SU-DHL-6 (cell line): ENCODE data around the gene PPME1.
"Not testable (repeated sequence)": the region's sequence is repeated elsewhere in the genome, so short reads cannot be mapped to it uniquely, and the experiment has no call there.

Source experiments
- H2AFZ ChIP-seq: fragments of 200-600 bp; sonication (generic); 2 replicates; pipeline ENCODE4 v1.6.1; 2014; ENCODE audit warnings: low read depth, mild to moderate bottlenecking, moderate library complexity, mixed read lengths, antibody characterized with exemption, low read length; ENCODE audit not compliant: severe bottlenecking
- H3F3A ChIP-seq: fragments of 200-600 bp; shearing (Covaris generic); 2 replicates; pipeline ENCODE4 v1.6.0; 2016; ENCODE audit warnings: antibody characterized with exemption, mild to moderate bottlenecking; ENCODE audit not compliant: insufficient read depth
- H3K27ac ChIP-seq: fragments of 200-600 bp; sonication (generic); 2 replicates; pipeline ENCODE4 v1.5.1; 2016; ENCODE audit warnings: low read depth, mild to moderate bottlenecking, low read length, moderate library complexity, mixed read lengths
- H3K27me3 ChIP-seq: fragments of 200-600 bp; sonication (generic), shearing (Covaris generic); 2 replicates; pipeline ENCODE4 v1.6.0; 2014; ENCODE audit warnings: mild to moderate bottlenecking, low read length
- H3K36me3 ChIP-seq: fragments of 200-600 bp; sonication (generic); 2 replicates; pipeline ENCODE4 v1.6.1; 2014; ENCODE audit warnings: mild to moderate bottlenecking, low read length, mixed read lengths
- H3K4me2 ChIP-seq: fragments of 300-600, 200-600 bp; shearing (Covaris generic), sonication (generic); 2 replicates; pipeline ENCODE4 v1.6.0; 2014; ENCODE audit warnings: low read length, low read depth, mild to moderate bottlenecking; ENCODE audit not compliant: poor library complexity, severe bottlenecking
- H3K4me3 ChIP-seq: fragments of 200-600 bp; sonication (generic); 2 replicates; pipeline ENCODE4 v1.5.1; 2014; ENCODE audit warnings: antibody characterized with exemption, low read length, mild to moderate bottlenecking, mixed read lengths; ENCODE audit not compliant: insufficient read depth, poor library complexity, severe bottlenecking
- H3K79me2 ChIP-seq: fragments of 200-600 bp; sonication (generic); 2 replicates; pipeline ENCODE4 v1.6.1; 2014; ENCODE audit warnings: mild to moderate bottlenecking, low read length, moderate library complexity; ENCODE audit not compliant: insufficient read depth
- H3K9ac ChIP-seq: fragments of 200-600 bp; sonication (generic); 2 replicates; pipeline ENCODE4 v1.7.0; 2014; ENCODE audit warnings: mild to moderate bottlenecking, low read length
- H3K9me2 ChIP-seq: fragments of 200-600 bp; sonication (generic); replicated peaks from 2 replicates; pipeline ENCODE4 v1.6.1; 2014; ENCODE audit warnings: low read length; ENCODE audit not compliant: insufficient read depth
- H3K9me3 ChIP-seq: fragments of 200-600 bp; sonication (generic); 2 replicates; pipeline ENCODE4 v1.6.1; 2014; ENCODE audit warnings: low read length, mixed read lengths; ENCODE audit not compliant: insufficient read depth
- H4K20me1 ChIP-seq: fragments of 200-600 bp; sonication (generic); 2 replicates; pipeline ENCODE4 v1.6.1; 2014; ENCODE audit warnings: low read depth, mild to moderate bottlenecking, antibody characterized with exemption, low read length, moderate library complexity, mixed read lengths
- CTCF ChIP-seq: fragments of 200-600 bp; sonication (generic); IDR thresholded peaks from one replicate; pipeline ENCODE4 v1.5.1; 2017; ENCODE audit warnings: antibody characterized with exemption, mild to moderate bottlenecking, low read length, moderate library complexity; ENCODE audit not compliant: insufficient read depth, poor library complexity, severe bottlenecking
- EZH2phosphoT487 ChIP-seq: fragments of 200-600 bp; sonication (generic), shearing (Covaris generic); conservative IDR thresholded peaks from 2 replicates; pipeline ENCODE4 v1.6.1; 2018; ENCODE audit warnings: mild to moderate bottlenecking, antibody characterized with exemption, low read length, moderate library complexity, mixed read lengths

The PPME1 gene

GRCh38 chr11:74139151-74139918, 31.8 kb upstream of the PPME1 start:
- no peaks in the 10 kb centered on the region for H3K9me2 ChIP-seq
- H3K36me3 ChIP-seq: peaks cover 9% of the 10 kb centered on the region
- no peak overlapping the region for H3K4me2 ChIP-seq
- H4K20me1 ChIP-seq: no peaks in the 10 kb centered on the region
- peaks cover 3% of the 10 kb centered on the region; the same call in 1 of the 2 replicates for H3K79me2 ChIP-seq
- no peak overlapping the region for H3K27ac ChIP-seq
- H3K9ac ChIP-seq: no peak overlapping the region
- no peak overlapping the region for H2AFZ ChIP-seq
- H3K4me3 ChIP-seq: no peak overlapping the region
- H3K9me3 ChIP-seq: no peaks in the 10 kb centered on the region
- H3K27me3 ChIP-seq: no peaks in the 10 kb centered on the region
- H3F3A ChIP-seq: no peaks in the 10 kb centered on the region
- TF ChIP-seq CTCF (no peak), EZH2phosphoT487 (no peak)

- H3K4me2 ChIP-seq, H3K9me2 ChIP-seq, H3K27me3 ChIP-seq, H3K4me3 ChIP-seq, H3K36me3 ChIP-seq, H3K9ac ChIP-seq, H3K27ac ChIP-seq, H2AFZ ChIP-seq, H3K9me3 ChIP-seq, H3K79me2 ChIP-seq, H3F3A ChIP-seq, H4K20me1 ChIP-seq: not testable (repeated sequence)
Observed at GRCh38 chr11:74139919-74140431, 31.1 kb upstream of the PPME1 start.

- Histone ChIP-seq H3K27me3 (no peaks in the 10 kb centered on the region), H3K4me3 (no peak overlapping the region), H3K4me2 (no peak overlapping the region), H3K79me2 (peaks cover 3% of the 10 kb centered on the region; the same call in 1 of the 2 replicates), H3F3A (no peaks in the 10 kb centered on the region), H3K9me2 (no peaks in the 10 kb centered on the region), H3K9ac (no peak overlapping the region), H3K27ac (no peak overlapping the region), H2AFZ (no peak overlapping the region), H3K9me3 (no peaks in the 10 kb centered on the region), H3K36me3 (peaks cover 14% of the 10 kb centered on the region), H4K20me1 (no peaks in the 10 kb centered on the region)
- no peak for TF ChIP-seq CTCF
- TF ChIP-seq EZH2phosphoT487: no peak
Observed at GRCh38 chr11:74141241-74141695, 29.8 kb upstream of the PPME1 start.

GRCh38 chr11:74141908-74142307, 29.2 kb upstream of the PPME1 start:
- no peak overlapping the region for H3K27ac ChIP-seq
- no peak overlapping the region for H3K4me2 ChIP-seq
- peaks cover 14% of the 10 kb centered on the region for H3K36me3 ChIP-seq
- peaks cover 3% of the 10 kb centered on the region; the same call in 1 of the 2 replicates for H3K79me2 ChIP-seq
- no peak overlapping the region for H3K4me3 ChIP-seq
- no peaks in the 10 kb centered on the region for H3K9me2 ChIP-seq
- no peak overlapping the region for H3K9ac ChIP-seq
- no peaks in the 10 kb centered on the region for H3K9me3 ChIP-seq
- TF ChIP-seq CTCF: no peak
- TF ChIP-seq EZH2phosphoT487: no peak
- no peak overlapping the region for H2AFZ ChIP-seq
- no peaks in the 10 kb centered on the region for H4K20me1 ChIP-seq
- no peaks in the 10 kb centered on the region for H3F3A ChIP-seq
- no peaks in the 10 kb centered on the region for H3K27me3 ChIP-seq
